NB4 (cell line): ENCODE results near the gene NR0B2.

Source experiments
- CTCF ChIP-seq: IDR thresholded peaks from one replicate; pipeline ENCODE4 v1.5.1; 2012; ENCODE audit warnings: low read depth, low read length
- MAX ChIP-seq: IDR thresholded peaks from 2 replicates; pipeline ENCODE4 v1.6.1; 2011; ENCODE audit warnings: low read depth, low read length

GRCh38 chr1:26907071-26907917, 6.5 kb downstream of the NR0B2 start:
- no peak for TF ChIP-seq CTCF
- no peak for TF ChIP-seq MAX
